Dendritic cell treated with granulocyte-macrophage colony-stimulating factor and Interleukin-4, amounts not matched to agents 40 ng/mL and 50 ng/mL, for 4 days (primary cell): ENCODE results near the gene MEN1.

Experiments used
- H3K27ac Mint-ChIP-seq: one replicate; pipeline ENCODE4 v1.8.0; 2022; ENCODE audit warnings: mild to moderate bottlenecking, mixed read lengths
- H3K27me3 Mint-ChIP-seq: one replicate; pipeline ENCODE4 v1.8.0; 2022; ENCODE audit warnings: mild to moderate bottlenecking, mixed read lengths
- H3K36me3 Mint-ChIP-seq: one replicate; pipeline ENCODE4 v1.8.0; 2022; ENCODE audit warnings: low read depth, mixed read lengths
- H3K4me1 Mint-ChIP-seq: one replicate; pipeline ENCODE4 v1.8.0; 2022; ENCODE audit warnings: low read depth, mixed read lengths
- H3K4me3 Mint-ChIP-seq: one replicate; pipeline ENCODE4 v1.8.0; 2022; ENCODE audit warnings: mild to moderate bottlenecking, moderate library complexity, mixed read lengths
- H3K9me3 Mint-ChIP-seq: one replicate; pipeline ENCODE4 v1.8.0; 2022; ENCODE audit warnings: mixed read lengths
- intact Hi-C: fragments of 100-400 bp; cut with micrococcal nuclease; formaldehyde crosslinking; loops from one replicate; pipeline ENCODE4 v1.15.0; 2022

Gene MEN1

DNA sequence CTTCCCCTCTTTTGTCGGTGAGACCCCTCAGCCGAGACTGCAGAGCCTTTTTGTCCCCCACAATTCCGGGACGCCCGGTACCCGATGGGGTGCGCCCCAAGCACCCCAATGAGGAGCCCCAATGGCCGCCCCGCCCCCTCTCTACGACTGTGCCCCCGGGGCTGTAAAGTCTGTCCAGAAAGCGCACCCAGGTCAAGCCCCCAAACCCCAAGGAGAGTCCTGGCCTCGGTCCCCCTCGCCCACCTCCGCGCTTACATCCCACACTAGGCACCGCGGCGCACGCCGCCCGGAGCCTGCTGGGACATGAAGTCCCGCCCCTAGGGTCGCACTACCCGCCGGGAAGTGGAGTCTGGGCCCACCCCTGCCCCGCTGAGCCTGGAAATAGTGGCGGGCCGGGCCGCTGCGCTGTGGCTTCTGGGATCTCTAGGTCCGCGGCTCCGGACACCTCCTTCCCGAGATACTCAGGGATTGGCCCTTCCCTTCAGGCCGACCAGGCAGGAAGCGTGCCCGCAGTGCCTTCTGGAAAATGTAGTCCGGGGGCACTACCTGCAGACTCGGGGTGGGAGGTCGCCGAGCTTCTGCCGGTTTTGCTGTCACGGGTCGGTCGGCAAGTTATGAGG lies at the start of gene MEN1:
Gene MEN1 (minus strand): TSS at position 281 of the 620 bp plus-strand sequence. CDS start 442 bp downstream, outside the sequence.
- Mint-ChIP-seq H3K9me3 (no peaks in the 10 kb centered on the region), H3K27ac (peak within 1 kb of the TSS; percentile 83), H3K4me3 (peak within 1 kb of the TSS; percentile 99), H3K36me3 (peaks cover 41% of the 10 kb centered on the region), H3K27me3 (peaks cover 1% of the 10 kb centered on the region), H3K4me1 (peaks cover 32% of the 10 kb centered on the region)
- intact Hi-C loops: loop anchor here (2.0 kb wide), 1 partner anchor 30 kb away; no protein-coding TSS in a partner anchor

DNA sequence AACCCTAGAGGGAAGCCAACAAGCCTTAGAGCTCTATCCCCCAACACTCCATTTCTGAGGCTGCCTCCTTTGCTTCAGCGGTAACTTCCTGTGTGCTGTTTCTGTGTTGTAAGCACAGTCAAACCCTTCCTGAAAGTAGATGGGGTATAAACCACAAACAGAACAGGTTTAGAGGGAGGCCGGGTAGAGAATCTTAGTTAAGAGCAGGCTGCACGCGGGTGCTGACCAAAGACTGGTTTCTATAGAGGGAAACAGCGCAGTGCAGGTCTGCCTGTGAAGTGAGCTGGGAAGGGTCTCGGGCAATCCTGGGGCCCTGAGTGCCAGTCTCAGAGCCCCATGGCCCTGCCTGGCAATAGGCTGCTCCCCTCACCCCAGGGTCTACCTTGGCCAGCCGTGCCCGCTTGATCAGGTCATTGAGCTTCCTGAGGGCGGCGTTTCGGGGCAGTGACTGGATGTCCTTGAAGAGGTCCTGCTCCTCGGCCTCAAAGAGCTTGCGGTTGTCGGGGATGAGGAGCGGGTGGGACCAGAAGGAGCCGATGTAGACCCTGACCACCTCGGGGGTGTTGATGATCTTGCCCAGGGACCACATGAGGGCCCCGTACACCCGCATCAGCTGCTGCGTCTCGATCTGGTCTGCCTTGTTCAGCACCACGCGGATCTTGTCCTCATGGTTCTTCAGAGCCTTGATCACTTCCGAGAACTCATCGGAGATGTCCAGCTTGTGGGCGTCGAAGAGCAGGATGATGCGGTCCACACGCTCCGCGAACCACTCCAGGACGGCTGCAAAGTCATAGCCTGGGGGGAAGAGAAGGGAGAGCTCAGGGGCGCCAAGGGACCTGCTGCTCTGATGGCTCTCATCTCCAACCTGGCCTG lies 49.4 kb upstream of the MEN1 start:
- Mint-ChIP-seq H3K4me1 (peaks cover 86% of the 10 kb centered on the region), H3K36me3 (peaks cover 41% of the 10 kb centered on the region), H3K27ac (peak overlapping the region; percentile 67), H3K4me3 (peak overlapping the region; percentile 32), H3K27me3 (peaks cover 13% of the 10 kb centered on the region), H3K9me3 (no peaks in the 10 kb centered on the region)
- intact Hi-C loops: loop anchor here (2.0 kb wide), 1 partner anchor 19 kb away; the partner anchor contains the start of gene EHD1

- Mint-ChIP-seq H3K4me1 (peaks cover 86% of the 10 kb centered on the region), H3K4me3 (peak overlapping the region; percentile 32), H3K27me3 (peaks cover 11% of the 10 kb centered on the region), H3K9me3 (no peaks in the 10 kb centered on the region), H3K36me3 (peaks cover 52% of the 10 kb centered on the region), H3K27ac (peak overlapping the region; percentile 67)
- intact Hi-C loops: no loop called here
These were observed 48.3 kb upstream of the MEN1 start for GRCh38 chr11:64858467-64859263.

- intact Hi-C loops: no loop called here
- H3K36me3 Mint-ChIP-seq: peaks cover 58% of the 10 kb centered on the region
- H3K27me3 Mint-ChIP-seq: peaks cover 11% of the 10 kb centered on the region
- peaks cover 86% of the 10 kb centered on the region for H3K4me1 Mint-ChIP-seq
- no peak overlapping the region for H3K27ac Mint-ChIP-seq
- H3K4me3 Mint-ChIP-seq: no peak overlapping the region
- H3K9me3 Mint-ChIP-seq: no peaks in the 10 kb centered on the region
These were observed 47.1 kb upstream of the MEN1 start for GRCh38 chr11:64857485-64857884.

GRCh38 chr11:64856382-64857227 lies 46.3 kb upstream of the MEN1 start:
- Mint-ChIP-seq H3K4me1 (peaks cover 88% of the 10 kb centered on the region), H3K27ac (peak overlapping the region; percentile 87), H3K36me3 (peaks cover 58% of the 10 kb centered on the region), H3K9me3 (no peaks in the 10 kb centered on the region), H3K27me3 (peaks cover 15% of the 10 kb centered on the region), H3K4me3 (no peak overlapping the region)
- intact Hi-C loops: no loop called here

DNA sequence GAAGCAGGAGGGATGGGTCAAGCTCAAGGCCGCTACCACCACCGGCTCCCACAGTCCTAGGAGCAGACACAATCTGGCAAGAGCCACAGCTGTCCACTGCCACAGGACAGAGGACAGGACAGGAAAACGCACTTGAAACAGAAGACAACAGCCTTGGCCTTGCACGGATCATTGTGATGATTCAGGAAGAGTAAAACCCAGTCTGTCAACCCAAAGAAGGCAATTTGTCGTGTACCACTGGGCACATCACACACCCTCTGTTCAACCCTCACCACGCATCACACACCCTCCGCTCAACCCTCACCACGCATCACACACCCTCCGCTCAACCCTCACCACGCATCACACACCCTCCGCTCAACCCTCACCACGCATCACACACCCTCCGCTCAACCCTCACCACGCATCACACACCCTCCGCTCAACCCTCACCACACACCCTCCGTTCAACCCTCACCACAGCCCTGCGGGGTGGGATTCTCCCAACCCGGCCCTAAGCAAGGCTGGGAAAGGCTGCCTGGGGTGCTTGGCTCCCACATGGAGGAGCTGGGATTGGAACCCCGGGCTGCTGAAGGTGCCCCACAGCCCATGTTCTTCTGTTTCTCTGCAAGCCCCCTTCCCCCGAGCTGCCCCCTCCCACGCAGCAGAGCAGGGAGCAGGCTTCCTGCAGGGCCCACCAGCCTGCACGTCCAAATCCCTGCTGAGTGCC lies 45.4 kb upstream of the MEN1 start:
- Mint-ChIP-seq H3K27ac (peak overlapping the region; percentile 87), H3K4me1 (peaks cover 90% of the 10 kb centered on the region), H3K9me3 (no peaks in the 10 kb centered on the region), H3K36me3 (peaks cover 58% of the 10 kb centered on the region), H3K27me3 (peaks cover 16% of the 10 kb centered on the region), H3K4me3 (peak overlapping the region; percentile 23)
- intact Hi-C loops: no loop called here

- Mint-ChIP-seq H3K27me3 (peaks cover 13% of the 10 kb centered on the region), H3K36me3 (peaks cover 52% of the 10 kb centered on the region), H3K27ac (peak overlapping the region; percentile 87), H3K4me1 (peaks cover 85% of the 10 kb centered on the region), H3K9me3 (no peaks in the 10 kb centered on the region), H3K4me3 (peak overlapping the region; percentile 51)
- intact Hi-C loops: no loop called here
These were observed 44.5 kb upstream of the MEN1 start for GRCh38 chr11:64854534-64855502.

DNA sequence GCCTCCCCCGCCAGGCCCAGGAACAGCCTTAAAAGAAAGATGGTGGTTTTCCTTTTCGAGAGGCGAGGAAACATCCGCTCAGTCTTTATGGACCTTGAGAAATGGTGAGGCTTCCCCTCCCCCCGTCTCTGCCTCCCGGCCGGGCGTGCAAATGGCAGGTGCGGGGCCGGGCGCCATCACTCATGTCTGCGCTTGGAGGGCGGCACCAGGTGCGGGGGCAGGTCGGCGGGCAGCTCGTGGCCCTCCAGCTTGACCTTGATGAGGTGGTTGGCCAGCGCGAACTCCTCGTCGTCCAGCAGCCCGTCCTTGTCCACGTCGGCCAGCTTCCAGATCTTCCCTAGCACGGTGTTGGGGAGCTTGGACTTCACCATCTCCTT lies 43.8 kb upstream of the MEN1 start:
- intact Hi-C loops: no loop called here
- peaks cover 85% of the 10 kb centered on the region for H3K4me1 Mint-ChIP-seq
- peak overlapping the region; percentile 87 for H3K27ac Mint-ChIP-seq
- peaks cover 46% of the 10 kb centered on the region for H3K36me3 Mint-ChIP-seq
- H3K4me3 Mint-ChIP-seq: peak overlapping the region; percentile 51
- no peaks in the 10 kb centered on the region for H3K9me3 Mint-ChIP-seq
- H3K27me3 Mint-ChIP-seq: peaks cover 13% of the 10 kb centered on the region

- intact Hi-C loops: no loop called here
- H3K36me3 Mint-ChIP-seq: peaks cover 43% of the 10 kb centered on the region
These were observed 43.4 kb upstream of the MEN1 start for GRCh38 chr11:64853709-64854108.

DNA sequence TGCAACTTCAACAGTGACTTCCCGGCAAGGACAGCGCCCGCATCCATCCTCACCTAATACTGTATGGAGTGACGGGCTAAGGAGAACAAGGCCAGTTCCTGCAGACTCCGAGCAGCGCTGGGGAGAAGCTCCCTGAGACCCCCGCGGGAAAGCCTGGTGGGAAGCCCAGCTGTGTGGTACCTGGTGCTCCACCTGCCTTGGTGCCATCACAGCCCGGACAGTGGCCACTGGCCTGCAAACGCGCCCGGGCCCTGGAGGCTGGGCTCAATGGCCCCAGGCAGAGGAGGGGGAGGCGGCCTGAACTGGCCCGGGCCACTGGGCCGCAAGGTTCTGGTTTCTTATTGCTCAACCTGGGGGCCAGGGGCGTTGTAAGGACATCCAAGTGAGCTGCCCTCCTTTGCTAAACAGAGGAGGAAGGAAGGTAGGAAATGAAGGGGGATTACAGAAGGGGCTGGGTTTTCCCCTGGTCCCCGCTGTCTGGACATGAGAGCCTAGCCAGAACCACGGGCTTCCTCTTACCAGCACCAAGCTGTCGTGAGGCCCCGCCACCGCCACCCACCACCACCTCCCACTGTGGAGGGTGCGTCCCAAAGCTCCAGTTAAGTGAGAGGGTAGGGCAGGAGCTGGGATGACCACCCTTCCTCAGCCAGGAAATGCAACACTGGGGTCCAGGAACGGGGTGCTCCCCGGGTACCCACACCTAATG lies 42.6 kb upstream of the MEN1 start:
- Mint-ChIP-seq H3K27ac (peak overlapping the region; percentile 30), H3K4me3 (peak overlapping the region; percentile 15), H3K36me3 (peaks cover 43% of the 10 kb centered on the region), H3K4me1 (peaks cover 85% of the 10 kb centered on the region), H3K9me3 (no peaks in the 10 kb centered on the region), H3K27me3 (peaks cover 19% of the 10 kb centered on the region)
- intact Hi-C loops: no loop called here

More at GRCh38 chr11:64853709-64854108, 43.4 kb upstream of the MEN1 start:
- Mint-ChIP-seq H3K4me1 (peaks cover 85% of the 10 kb centered on the region), H3K27ac (peak overlapping the region; percentile 30), H3K27me3 (peaks cover 15% of the 10 kb centered on the region), H3K9me3 (no peaks in the 10 kb centered on the region), H3K4me3 (peak overlapping the region; percentile 27)

DNA sequence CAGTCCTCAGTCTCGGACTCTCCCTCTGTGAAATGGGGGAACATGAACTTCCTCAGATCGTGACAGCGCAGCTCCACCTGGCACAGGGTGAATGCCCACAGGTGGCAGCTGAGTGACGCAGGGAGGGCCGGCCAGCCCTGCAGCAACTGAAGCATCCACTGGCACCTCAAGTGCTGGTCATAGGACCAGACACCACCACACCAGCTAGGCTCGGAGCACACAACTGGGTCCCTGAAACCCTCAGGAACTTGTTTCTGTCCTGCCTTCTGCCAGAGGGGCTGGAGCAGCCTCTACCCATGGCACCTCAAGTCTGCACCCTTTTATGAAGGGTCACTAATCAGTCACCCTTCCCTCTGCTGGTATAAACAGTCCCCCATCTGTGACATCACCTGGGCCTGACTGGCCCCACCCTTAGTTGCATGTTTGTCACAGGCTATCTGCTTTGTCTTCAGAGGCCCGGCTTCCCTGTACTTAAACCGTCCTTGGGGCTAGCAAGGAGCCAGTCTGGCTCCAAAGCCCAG lies 41.5 kb upstream of the MEN1 start:
- H3K4me3 Mint-ChIP-seq: no peak overlapping the region
- intact Hi-C loops: no loop called here
- H3K4me1 Mint-ChIP-seq: peaks cover 86% of the 10 kb centered on the region
- peaks cover 37% of the 10 kb centered on the region for H3K36me3 Mint-ChIP-seq
- H3K9me3 Mint-ChIP-seq: no peaks in the 10 kb centered on the region
- H3K27me3 Mint-ChIP-seq: peaks cover 19% of the 10 kb centered on the region
- H3K27ac Mint-ChIP-seq: peak overlapping the region; percentile 30
